ENCODE measurements around the gene UHRF1.
"Not testable (repeated sequence)": the region's sequence is repeated elsewhere in the genome, so short reads cannot be mapped to it uniquely, and the experiment has no call there.

The UHRF1 gene

DNA sequence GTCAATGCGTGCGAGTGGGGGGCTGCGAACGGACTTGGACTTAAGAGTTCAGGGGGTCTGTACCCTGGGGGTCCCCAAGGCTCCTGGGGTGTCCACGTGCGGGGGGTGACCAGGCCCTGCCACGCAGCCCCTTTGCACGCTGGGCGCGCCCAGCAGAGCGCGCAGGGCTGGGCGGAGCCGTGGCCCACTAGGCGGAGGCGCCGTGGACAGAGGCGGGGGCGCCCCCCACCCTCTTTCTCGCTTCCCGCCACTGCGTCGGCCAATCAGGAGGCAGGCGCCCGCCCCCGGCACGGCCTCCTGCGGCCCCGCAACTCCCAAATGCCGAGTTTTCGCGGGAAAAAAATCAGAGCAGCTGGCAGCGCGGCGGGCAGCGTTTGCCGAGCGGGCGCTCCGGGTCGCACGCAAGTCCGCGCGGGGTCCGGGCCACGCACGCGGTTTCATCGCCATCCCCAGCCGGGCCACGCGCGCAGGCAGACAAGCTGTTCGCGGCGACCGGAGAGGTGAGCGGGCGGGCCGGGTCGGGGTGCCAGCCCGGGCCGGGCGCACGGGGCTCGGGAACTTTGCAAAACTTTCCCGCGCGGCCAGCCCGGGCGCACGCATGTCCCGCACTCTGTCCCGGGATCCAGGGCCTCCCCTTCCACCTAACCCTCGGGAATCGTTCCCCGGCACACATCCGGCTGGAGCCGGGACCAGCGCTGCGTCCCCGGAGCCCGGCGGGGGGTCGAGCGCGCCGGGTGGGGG, at the start of gene UHRF1:
Gene UHRF1 (plus strand): TSS at position 346 of the 741 bp plus-strand sequence. CDS start 1,385 bp downstream, outside the sequence.
- no peak for DNase-seq (ENCODE audit: low spot score)

DNA sequence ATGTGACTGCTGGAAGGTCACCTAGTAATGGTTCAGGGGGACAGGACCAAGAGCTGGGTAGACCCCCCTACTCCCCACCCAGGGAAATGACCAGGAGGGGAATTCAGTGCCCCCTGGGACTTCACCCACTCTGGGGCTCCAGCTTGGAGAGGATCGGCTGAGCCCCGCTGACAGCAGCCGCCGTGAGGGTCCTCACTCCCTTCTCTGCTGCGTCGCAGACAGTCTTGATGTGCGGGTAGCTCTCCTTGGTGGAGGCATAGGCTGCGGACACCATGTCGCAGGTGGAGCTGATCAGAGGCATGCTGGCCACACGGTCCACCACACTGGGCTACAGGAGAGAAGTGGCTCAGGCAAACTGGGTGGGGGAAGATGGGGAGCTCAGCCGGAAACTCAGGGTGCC, 49.6 kb upstream of the UHRF1 start:
- DNase-seq (ENCODE audit: low spot score) = no peak

DNA sequence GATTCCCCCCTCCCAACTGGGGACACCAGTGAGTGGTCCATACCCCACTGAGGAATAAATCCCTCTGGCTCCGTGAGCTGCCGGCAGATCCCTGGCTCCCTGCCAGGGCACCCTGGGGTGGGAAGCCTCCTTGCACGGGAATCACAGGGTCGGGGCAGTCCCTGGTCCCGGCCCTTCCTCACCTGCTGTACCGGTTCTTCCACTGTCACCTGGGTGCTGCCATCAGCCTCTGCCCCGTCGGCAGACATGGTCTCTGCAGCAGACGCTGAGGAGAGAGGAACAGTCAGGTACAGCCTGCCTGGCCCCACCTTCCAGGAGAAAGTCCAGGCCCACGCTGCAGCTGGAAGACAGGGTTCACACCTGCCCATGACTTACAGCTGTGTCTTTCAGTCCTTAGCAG, 48.2 kb upstream of the UHRF1 start:
- DNase-seq (ENCODE audit: low spot score) = no peak

DNA sequence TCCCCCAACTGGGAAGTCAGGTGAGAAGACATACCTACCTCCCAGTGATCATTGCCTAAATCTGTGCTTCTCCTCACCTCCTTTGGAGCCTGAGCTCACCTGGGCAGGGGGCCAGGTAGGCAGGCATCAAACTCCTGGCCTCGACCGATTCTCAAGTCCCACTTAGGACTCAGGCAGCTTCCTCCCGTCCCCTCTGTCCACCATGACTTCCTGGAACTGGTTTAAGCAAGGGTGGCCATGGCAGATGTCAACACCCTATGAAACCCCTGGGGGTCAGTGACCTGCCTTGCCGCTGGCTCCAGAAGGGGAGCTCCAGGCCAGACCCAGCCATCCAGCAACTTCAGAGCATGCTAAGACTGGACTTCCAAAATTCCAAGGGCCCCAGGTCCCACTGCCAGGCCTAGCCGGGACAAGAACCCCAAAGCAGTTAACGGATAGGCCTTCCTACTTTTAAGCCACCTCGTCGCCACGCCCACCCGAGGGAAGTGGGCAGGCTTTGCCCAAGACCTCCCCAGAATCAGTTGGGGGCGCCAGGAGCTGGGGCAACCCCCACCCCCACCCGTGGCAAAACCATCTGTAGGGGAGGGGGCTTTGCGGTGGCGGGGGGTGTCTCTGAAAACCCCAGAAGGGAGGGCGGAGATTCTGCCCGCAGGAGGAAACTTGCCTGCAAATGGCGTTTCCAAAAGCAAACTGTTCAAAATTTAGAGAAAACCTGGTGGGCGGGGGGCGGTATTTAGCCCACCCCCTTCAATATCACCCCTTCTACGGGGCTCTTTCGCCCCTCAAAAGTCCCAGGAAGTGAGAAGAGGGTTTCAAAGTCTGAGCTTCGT, 42.5 kb upstream of the UHRF1 start:
- peak; percentile 80 for DNase-seq (ENCODE audit: low spot score)

DNA sequence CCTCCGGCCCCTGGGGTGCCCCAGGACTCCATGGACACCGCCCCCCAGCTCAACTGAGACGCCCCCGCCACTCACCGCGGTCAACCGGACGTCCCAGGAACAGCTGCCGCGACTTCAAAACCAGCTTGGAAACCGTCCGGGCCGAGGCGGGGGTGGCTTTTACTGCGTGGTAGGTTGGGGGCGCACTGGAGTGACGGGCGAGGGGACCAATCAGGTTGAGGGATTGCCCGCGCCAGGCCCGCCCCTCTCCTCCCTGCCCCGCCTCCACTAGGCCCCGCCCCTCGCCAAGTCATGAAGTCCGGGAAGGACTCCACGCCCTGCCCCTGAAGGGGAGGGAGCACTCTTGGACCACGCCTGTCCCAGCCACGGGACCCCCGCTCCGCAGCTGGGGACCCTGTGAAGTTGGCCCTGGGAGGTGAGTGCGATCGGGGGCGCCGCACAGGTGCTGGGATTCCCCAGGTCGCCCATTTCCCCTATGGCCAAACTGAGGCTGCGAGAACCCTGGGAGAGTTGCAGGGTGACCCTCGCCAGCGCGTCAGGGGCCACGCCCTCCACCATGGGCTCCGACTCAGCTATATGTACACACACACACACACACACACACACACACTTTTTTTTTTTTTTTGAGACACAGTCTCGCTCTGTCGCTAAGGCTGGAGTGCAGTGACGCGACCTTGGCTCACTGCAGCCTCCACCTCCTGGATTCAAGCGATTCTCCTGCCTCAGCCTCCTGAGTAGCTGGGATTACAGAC, 41.6 kb upstream of the UHRF1 start, which contains the start of gene PLIN3:
Gene PLIN3 (minus strand): TSS at position 134 of the 752 bp plus-strand sequence. CDS start 6,273 bp downstream, outside the sequence.
- peak; percentile 98 for DNase-seq (ENCODE audit: low spot score)

DNA sequence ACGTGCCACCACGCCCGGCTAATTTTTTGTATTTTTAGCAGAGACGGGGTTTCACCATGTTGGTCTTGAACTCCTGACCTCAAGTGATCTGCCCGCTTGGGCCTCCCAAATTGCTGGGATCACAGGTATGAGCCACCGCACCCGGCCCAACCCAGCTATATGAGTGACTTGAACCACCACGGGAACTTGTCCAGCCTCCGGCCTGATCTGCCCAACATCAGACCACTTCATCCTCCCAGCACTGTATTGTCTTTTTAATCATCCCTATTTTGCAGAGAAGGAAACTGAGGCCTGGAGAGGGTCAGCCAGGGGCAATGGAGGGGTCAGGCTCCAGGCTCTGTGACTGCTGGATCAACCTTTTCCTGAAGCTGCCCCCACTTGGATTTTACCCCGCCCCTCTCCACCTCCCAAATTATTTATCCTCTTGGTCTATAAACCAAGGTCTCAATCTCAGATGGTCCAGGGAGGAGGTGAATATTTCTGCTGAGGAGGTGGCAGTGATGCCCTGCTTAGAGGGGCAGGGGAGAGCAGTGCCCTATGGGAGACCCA, 40.9 kb upstream of the UHRF1 start:
- DNase-seq (ENCODE audit: low spot score) = no peak

DNA sequence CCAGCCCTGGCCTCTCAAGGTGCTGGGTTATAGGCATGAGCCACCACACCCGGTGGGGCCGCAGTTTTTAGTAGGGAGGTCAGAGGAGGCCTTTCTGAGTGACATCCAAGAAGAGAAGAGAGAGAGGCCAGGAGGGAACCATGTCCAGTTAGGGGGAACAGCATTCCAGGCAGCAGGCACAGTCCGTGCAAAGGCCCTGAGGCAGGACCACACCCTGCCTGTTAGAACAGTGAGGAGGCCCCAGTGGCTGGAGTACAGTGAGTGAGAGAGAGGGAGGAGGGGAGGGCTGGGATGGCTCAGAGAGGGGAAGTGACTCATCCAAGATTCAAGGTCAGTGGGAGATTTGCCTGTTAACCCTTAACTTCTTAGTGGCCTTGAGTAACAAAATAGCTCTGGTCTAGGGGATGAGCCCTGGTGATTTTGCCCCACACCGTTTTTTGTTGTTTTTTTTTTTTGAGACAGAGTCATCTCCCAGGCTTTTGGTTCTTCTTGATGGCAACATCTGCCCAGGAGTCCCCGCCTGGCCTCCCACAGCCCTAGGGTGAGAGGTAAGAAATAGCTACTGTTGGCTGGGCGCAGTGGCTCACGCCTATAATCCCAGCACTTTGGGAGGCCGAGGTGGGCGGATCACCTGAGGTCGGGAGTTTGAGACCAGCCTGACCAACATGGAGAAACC, 39.1 kb upstream of the UHRF1 start:
- DNase-seq (ENCODE audit: low spot score) = no peak

DNA sequence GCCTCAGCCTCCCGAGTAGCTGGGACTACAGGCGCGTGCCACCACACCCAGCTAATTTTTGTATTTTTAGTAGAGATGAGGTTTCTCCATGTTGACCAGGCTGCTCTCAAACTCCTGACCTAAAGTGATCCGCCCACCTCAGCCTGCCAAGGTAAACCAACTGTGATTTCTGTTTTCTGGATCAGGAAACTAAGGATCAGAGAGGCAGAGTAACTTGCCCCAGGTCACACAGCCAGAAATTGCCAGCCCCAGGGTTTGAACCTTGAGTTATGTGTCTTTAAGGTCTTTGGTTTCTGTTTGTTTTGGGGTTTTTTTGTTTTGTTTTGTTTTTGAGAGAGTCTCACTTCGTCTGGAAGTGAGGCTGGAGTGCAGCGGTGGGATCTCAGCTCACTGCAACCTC, 37.6 kb upstream of the UHRF1 start:
- no peak for DNase-seq (ENCODE audit: low spot score)

DNA sequence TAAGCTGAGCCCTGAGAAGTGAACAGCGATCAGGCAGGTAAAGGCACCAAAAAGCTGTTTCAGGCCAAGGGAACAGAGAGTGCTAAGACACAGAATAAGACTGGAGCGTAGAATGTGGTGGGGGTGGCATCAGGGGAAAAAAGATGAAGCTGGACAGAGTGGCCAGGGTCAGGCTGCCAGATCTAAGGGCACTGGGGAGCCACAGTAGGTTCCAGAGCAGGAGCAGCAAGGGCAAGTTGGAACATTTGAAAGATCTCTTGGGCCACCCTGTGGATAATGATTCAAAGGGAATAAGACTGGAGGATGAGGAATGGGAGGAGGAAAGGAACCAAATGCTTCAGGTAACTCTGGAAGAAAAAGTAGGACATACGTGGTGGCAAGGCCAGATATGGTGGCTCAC, 35.4 kb upstream of the UHRF1 start:
- no peak for DNase-seq (ENCODE audit: low spot score)

DNA sequence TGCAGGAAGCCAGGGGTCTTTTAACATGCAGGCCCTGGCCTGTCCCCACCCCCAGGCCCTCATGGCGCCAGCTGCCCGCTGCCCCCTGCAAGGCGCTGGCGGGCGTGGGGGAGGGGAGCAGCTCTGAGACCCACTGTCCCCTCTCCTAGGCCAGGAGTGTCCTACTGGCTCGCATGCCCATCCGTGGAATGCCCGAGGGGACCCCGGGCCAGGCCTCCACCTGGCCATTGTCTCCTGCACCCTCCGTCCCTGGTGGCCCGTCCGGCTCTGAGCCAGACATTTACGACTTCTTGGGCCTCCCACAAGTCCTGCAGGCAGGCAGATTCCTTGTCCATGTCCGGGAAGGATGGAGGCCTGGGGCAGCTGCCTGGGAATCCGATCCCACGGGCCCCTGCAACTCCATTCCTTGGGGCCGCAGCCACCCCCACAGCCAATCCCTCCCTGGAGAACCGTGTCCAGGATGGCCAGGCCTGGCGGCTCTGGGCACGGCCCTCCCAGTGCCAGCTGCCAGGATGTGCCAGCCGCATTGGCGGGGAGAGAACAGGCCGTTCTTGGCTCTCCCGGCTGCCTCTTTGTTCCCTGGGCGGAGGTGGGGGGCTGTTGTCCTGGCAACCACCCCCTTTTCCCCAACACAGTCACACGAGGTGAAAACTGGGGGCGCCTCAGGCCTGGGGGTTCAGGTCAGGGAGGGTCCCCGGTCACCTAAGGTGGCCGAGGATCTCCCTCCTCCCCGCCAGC, 31.4 kb upstream of the UHRF1 start:
- DNase-seq (ENCODE audit: low spot score) = no peak

DNA sequence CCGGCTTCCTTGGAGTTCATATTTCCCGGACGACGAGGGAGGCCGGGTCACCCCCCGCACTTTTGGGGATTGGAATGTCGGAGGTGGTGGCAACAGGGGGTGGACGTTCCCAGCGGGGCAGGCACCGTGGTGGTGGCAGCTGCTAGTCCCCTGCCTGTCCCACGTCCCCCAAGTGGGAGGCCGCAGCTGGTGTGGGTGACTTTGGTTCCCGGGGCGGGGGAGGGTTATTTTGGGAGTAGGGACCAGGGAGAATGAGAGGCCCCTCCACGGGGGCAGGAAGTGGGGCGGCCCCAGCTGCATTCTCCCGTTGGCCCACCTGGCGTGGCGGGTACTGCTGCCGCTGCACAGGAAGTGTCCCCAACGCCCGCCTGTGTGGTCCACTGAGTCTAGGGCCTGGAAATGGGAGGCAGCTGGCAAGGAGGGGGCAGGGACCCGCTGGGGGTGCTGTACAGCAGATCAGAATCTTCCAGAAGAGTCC, 30.8 kb upstream of the UHRF1 start:
- DNase-seq (ENCODE audit: low spot score) = peak; percentile 76

DNA sequence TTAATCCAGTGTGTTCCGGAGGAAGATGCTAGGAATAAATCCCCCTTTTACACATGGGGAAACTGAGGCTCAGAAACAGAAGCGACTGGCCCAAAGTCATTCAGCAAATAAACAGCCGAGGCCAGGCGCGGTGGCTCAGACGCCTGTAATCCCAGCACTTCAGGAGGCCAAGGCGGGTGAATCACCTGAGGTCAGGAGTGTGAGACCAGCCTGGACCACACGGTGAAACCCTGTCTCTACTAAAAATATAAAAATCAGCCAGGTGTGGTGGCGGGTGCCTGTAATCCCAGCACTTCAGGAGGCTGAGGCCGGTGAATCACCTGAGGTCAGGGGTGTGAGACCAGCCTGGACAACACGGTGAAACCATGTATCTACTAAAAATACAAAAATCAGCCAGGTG, 30.3 kb upstream of the UHRF1 start:
- DNase-seq (ENCODE audit: low spot score) = no peak

DNA sequence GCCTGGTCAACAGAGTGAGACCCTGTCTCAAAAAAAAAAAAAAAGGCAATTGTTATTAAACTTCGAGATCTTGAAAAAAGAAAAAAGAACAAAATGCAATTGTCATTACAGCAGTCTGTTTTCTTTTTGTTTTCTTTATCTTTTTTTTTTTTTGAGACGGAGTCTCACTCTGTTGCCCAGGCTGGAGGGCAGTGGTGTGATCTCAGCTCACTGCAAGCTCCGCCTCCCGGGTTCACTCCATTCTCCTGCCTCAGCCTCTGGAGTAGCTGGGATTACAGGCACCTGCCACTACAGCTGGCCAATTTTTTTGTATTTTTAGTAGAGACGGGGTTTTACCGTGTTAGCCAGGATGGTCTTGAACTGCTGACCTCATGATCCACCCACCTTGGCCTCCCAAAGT, 26.4 kb upstream of the UHRF1 start:
- DNase-seq (ENCODE audit: low spot score) = not testable (repeated sequence)

DNA sequence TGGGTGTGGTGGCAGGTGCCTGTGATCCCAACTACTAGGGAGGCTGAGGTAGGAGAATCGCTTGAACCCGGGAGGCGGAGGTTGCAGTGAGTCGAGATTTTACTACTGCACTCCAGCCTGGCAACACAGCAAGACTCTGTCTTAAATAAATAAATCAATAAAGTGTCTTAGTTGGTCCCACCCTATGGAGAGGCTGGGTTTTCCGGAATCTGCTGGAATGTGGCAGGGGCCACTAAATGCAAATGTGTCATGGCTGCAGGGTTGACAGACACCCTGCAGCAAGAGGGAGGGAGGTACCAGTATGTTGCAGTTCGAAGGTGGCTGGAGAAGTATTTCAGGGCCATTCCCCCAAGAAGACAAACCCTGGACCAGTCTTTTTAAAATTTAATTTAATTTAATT, 24.3 kb upstream of the UHRF1 start:
- not testable (repeated sequence) for DNase-seq (ENCODE audit: low spot score)

DNA sequence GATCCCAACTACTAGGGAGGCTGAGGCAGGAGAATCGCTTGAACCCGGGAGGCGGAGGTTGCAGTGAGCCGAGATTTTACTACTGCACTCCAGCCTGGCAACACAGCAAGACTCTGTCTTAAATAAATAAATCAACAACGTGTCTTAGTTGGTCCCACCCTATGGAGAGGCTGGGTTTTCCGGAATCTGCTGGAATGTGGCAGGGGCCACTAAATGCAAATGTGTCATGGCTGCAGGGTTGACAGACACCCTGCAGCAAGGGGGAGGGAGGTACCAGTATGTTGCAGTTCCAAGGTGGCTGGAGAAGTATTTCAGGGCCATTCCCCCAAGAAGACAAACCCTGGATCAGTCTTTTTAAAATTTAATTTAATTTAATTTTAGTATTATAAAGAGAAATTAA, 21.5 kb upstream of the UHRF1 start:
- DNase-seq (ENCODE audit: low spot score) = not testable (repeated sequence)

DNA sequence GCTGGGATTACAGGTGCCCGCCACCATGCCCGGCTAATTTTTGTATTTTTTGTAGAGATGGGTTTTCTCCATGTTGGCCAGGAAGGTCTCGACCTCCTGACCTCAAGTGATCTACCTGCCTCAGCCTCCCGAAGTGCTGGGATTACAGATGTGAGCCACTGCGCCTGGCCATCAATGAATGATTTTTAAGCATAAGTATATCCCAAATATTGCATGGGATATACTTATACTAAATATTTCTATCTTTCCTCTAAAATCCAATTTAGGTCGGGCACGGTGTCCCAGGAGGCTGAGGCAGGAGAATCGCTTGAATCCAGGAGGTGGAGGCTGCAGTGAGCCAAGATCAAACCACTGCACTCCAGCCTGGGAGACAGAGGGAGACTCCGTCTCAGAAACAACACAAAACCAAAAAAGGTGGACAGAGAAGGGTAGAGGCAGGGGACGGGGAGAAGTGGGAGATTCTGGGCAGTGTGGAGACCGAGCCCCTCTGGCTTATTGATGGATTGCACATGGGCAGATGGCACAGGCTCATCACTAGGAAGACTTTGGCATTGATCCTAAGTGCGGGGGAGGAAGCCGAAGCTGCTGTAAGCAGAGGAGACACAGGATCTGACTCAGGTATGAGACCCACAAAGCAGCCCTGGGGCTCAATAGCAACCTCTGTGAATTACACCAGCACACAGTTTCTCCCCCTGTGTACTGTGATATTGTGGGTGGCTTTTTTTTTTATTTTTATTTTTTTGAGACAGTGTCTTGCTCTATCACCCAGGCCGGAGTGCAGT, 20.1 kb upstream of the UHRF1 start:
- DNase-seq (ENCODE audit: low spot score) = no peak

DNA sequence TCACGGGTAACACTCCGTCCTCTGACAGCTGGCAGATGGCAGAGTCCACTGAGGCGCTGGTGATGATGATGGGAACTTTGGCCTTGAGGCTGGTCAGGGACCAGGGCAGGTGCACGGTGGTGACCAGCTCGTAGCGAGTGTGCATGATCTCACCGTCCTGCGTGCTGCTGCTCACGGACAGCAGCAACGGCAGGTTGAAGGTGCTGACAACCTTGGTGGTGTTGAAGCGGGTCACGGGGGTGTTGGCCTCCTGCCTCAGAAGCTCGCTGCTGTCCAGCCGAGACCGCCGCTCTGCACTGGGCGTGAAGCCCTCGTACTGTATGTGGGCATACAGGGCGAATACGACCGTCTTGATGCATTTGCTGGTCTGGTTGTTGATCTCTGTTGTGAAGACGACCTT, 18.2 kb upstream of the UHRF1 start:
- no peak for DNase-seq (ENCODE audit: low spot score)

DNA sequence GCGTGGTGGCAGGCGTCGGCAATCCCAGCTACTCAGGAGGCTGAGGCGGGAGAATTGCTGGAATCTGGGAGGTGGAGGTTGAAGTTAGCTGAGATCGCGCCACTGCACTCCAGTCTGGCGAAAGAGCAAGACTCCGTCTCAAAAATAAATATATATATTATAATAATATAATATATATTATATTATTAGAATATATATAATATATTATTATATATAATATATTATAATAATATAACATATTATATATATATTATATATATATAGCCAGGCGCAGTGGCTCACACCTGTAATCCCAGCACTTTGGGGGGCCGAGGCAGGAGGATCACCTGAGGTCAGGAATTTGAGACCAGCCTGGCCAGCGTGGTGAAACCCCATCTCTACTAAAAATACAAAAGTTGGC, 16.3 kb upstream of the UHRF1 start:
- not testable (repeated sequence) for DNase-seq (ENCODE audit: low spot score)

DNA sequence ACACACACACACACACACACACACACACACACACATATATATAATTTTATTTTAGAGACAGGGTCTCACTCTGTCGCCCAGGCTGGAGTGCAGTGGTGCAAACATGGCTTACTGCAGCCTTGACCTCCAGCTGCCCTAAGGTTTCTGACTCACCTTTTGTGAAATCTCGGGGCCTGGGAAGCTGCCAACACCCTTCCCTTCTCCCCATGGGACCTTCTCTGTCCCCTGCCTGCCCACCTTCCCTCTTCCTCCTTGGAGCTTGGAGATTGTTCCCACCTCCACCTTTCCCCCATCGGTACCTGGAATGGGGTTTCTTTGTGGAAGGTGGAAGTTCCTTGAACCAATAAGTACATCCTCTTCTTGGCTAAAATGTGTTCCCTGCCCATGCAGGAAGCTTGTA, 12.9 kb upstream of the UHRF1 start:
- no peak for DNase-seq (ENCODE audit: low spot score)

DNA sequence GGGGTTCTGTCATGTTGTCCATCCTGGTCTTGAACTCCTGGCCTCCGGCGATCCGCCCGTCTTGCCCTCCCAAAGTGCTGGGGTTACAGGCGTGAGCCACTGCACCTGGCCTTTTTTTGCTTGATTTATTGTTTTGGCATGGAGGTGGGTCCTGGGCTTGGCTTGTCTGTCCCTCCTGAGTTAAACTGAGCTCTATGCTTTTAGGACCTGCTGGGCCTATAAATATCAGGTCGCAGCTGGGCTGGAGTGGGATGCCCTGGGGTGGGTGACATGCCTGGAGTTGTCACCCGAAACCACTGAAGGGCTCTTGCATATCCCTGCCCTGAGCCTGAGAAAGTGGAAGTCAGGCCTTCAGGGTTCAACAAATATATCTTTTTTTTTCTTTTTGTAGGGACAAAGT, 12.2 kb upstream of the UHRF1 start:
- DNase-seq (ENCODE audit: low spot score) = no peak

Measured in left forelimb (tissue), 1 donor.